HEK293 (cell line): ENCODE measurements around the gene CA9.

Experiments used
- CTCF ChIA-PET: fragments of 350-600 bp; formaldehyde crosslinking; extraction: SDS; loops from one replicate; lab custom pipeline; 2021; ENCODE audit warnings: antibody characterized with exemption; lab: Yijun Ruan, JAX
- POLR2A ChIA-PET: fragments of 300-600 bp; formaldehyde crosslinking; extraction: SDS; loops from one replicate; lab custom pipeline; 2020; ENCODE audit warnings: antibody characterized with exemption, inconsistent platforms; lab: Yijun Ruan, JAX
- H3K27ac ChIP-seq: fragments of 200-500 bp; sonication (Bioruptor generic); 2 replicates; pipeline ENCODE4 v1.5.1; 2014; ENCODE audit warnings: low read depth, low read length, control low read depth, inconsistent platforms; ENCODE audit errors: extremely low read depth
- H3K36me3 ChIP-seq, 2 experiments: fragments of 200-500 bp in 1 of 2; sonication (Bioruptor generic) in 1 of 2; 1 replicate in 1 of 2; 2 replicates in 1 of 2; pipeline ENCODE4 v1.5.1; 2014 to 2017; ENCODE audit warnings: inconsistent platforms in 2 of 2, low read length in 2 of 2; ENCODE audit not compliant: control insufficient read depth in 2 of 2, insufficient read depth in 1 of 2
- H3K4me1 ChIP-seq: fragments of 200-500 bp; sonication (Bioruptor generic); 2 replicates; pipeline ENCODE4 v1.5.1; 2014; ENCODE audit warnings: mild to moderate bottlenecking, low read length, inconsistent platforms; ENCODE audit not compliant: control insufficient read depth, insufficient read depth
- H3K4me3 ChIP-seq: 2 replicates; pipeline ENCODE4 v1.5.1; 2011; ENCODE audit warnings: low read depth, mild to moderate bottlenecking, control low read depth, low read length, moderate library complexity
- H3K9me3 ChIP-seq: fragments of 200-500 bp; sonication (Bioruptor generic); 2 replicates; pipeline ENCODE4 v1.5.1; 2014; ENCODE audit warnings: low read depth, low read length, inconsistent platforms; ENCODE audit not compliant: control insufficient read depth, insufficient read depth
- AEBP2 ChIP-seq: fragments of 450-650 bp; formaldehyde crosslinking; IDR thresholded peaks from 2 replicates; pipeline ENCODE4 v1.5.1; 2016; ENCODE audit warnings: missing biosample characterization, missing genetic modification characterization, borderline replicate concordance
- OVOL3 ChIP-seq: fragments of 450-650 bp; formaldehyde crosslinking; IDR thresholded peaks from 2 replicates; pipeline ENCODE4 v1.5.1; 2016; ENCODE audit warnings: missing biosample characterization, missing genetic modification characterization
- PATZ1 ChIP-seq: fragments of 450-650 bp; formaldehyde crosslinking; IDR thresholded peaks from 2 replicates; pipeline ENCODE4 v1.5.1; 2016; ENCODE audit warnings: missing biosample characterization, missing genetic modification characterization
- REST ChIP-seq: fragments of 450-650 bp; formaldehyde crosslinking; IDR thresholded peaks from 2 replicates; pipeline ENCODE4 v1.5.1; 2016; ENCODE audit warnings: missing biosample characterization, missing genetic modification characterization
- SCRT2 ChIP-seq: fragments of 450-650 bp; formaldehyde crosslinking; IDR thresholded peaks from 2 replicates; pipeline ENCODE4 v1.5.1; 2016; ENCODE audit warnings: missing biosample characterization, missing genetic modification characterization
- ZNF169 ChIP-seq: fragments of 450-650 bp; formaldehyde crosslinking; IDR thresholded peaks from 2 replicates; pipeline ENCODE4 v1.5.1; 2016; ENCODE audit warnings: missing biosample characterization, missing genetic modification characterization
- ZNF24 ChIP-seq: fragments of 450-650 bp; formaldehyde crosslinking; IDR thresholded peaks from 2 replicates; pipeline ENCODE4 v1.5.1; 2016; ENCODE audit warnings: missing biosample characterization, missing genetic modification characterization
- ZNF248 ChIP-seq: fragments of 450-650 bp; formaldehyde crosslinking; IDR thresholded peaks from 2 replicates; pipeline ENCODE4 v1.5.1; 2017; ENCODE audit warnings: missing biosample characterization, missing genetic modification characterization
- ZNF26 ChIP-seq: fragments of 450-650 bp; formaldehyde crosslinking; IDR thresholded peaks from 2 replicates; pipeline ENCODE4 v1.5.1; 2016; ENCODE audit warnings: missing biosample characterization, missing genetic modification characterization
- ZNF280C ChIP-seq: fragments of 450-650 bp; formaldehyde crosslinking; IDR thresholded peaks from 2 replicates; pipeline ENCODE4 v1.5.1; 2016; ENCODE audit warnings: missing biosample characterization, missing genetic modification characterization
- ZNF280D ChIP-seq: fragments of 450-650 bp; formaldehyde crosslinking; IDR thresholded peaks from 2 replicates; pipeline ENCODE4 v1.5.1; 2016; ENCODE audit warnings: missing biosample characterization, missing genetic modification characterization
- ZNF324 ChIP-seq: fragments of 450-650 bp; formaldehyde crosslinking; IDR thresholded peaks from 2 replicates; pipeline ENCODE4 v1.5.1; 2016; ENCODE audit warnings: missing biosample characterization, missing genetic modification characterization
- ZNF341 ChIP-seq: fragments of 450-650 bp; formaldehyde crosslinking; IDR thresholded peaks from 2 replicates; pipeline ENCODE4; 2016; ENCODE audit warnings: low read depth, missing biosample characterization, missing genetic modification characterization
- ZNF394 ChIP-seq: fragments of 450-650 bp; formaldehyde crosslinking; IDR thresholded peaks from 2 replicates; pipeline ENCODE4 v1.5.1; 2016; ENCODE audit warnings: missing biosample characterization, missing genetic modification characterization, mild to moderate bottlenecking, moderate library complexity, borderline replicate concordance
- ZNF398 ChIP-seq: fragments of 450-650 bp; formaldehyde crosslinking; IDR thresholded peaks from 2 replicates; pipeline ENCODE4 v1.5.1; 2017; ENCODE audit warnings: missing biosample characterization, missing genetic modification characterization
- ZNF610 ChIP-seq: fragments of 450-650 bp; formaldehyde crosslinking; IDR thresholded peaks from 2 replicates; pipeline ENCODE4 v1.5.1; 2016; ENCODE audit warnings: missing biosample characterization, missing genetic modification characterization, borderline replicate concordance
- ZNF626 ChIP-seq: fragments of 450-650 bp; sonication (Bioruptor Pico); formaldehyde crosslinking; IDR thresholded peaks from 2 replicates; pipeline ENCODE4 v1.5.1; 2018; ENCODE audit warnings: missing biosample characterization, missing genetic modification characterization, inconsistent platforms
- ZNF645 ChIP-seq: fragments of 450-650 bp; formaldehyde crosslinking; IDR thresholded peaks from 2 replicates; pipeline ENCODE4; 2016; ENCODE audit warnings: missing biosample characterization, missing genetic modification characterization
- ZNF677 ChIP-seq: fragments of 450-650 bp; IDR thresholded peaks from 2 replicates; pipeline ENCODE4 v1.5.0; 2018; ENCODE audit warnings: missing biosample characterization, mild to moderate bottlenecking, missing genetic modification characterization, moderate library complexity

The CA9 gene

GRCh38 chr9:35719546-35719945 lies 45.8 kb downstream of the CA9 start:
- peaks cover 14 to 99% of the 10 kb centered on the region in 2 experiments for H3K36me3 ChIP-seq
- CTCF ChIA-PET, result interaction anchor here (0.7 kb wide), 1 partner anchor 23 kb away, joined by 3 read pairs; no protein-coding TSS in a partner anchor
- H3K27ac ChIP-seq, result no peak overlapping the region
- POLR2A ChIA-PET, result interaction anchor here (4.0 kb wide), 1 partner anchor 12 kb away, joined by 21 read pairs; the partner anchor contains the start of genes CREB3 and TLN1
- H3K4me1 ChIP-seq, result no peaks in the 10 kb centered on the region
- no peak overlapping the region for H3K4me3 ChIP-seq
- TF ChIP-seq ZNF610 (tag by site-specific recombination), result no peak
- TF ChIP-seq ZNF280C, result no peak
- TF ChIP-seq ZNF677 (tag by site-specific recombination), result no peak
- no peak for TF ChIP-seq ZNF24
- TF ChIP-seq ZNF324 (tag by site-specific recombination), result no peak
- no peak for TF ChIP-seq ZNF26 (tag by site-specific recombination)
- no peak for TF ChIP-seq ZNF341
- TF ChIP-seq ZNF169 (tag by site-specific recombination), result no peak
- no peak for TF ChIP-seq ZNF280D (tag by site-specific recombination)
- TF ChIP-seq ZNF394 (tag by site-specific recombination), result no peak
- no peak for TF ChIP-seq AEBP2
- TF ChIP-seq ZNF626 (tag by site-specific recombination), result no peak
- no peak for TF ChIP-seq ZNF398
- no peak for TF ChIP-seq REST (tag by site-specific recombination)
- TF ChIP-seq ZNF645, result no peak
- TF ChIP-seq OVOL3 (tag by site-specific recombination), result no peak
- TF ChIP-seq ZNF248 (tag by site-specific recombination), result no peak
- TF ChIP-seq PATZ1 (tag by site-specific recombination), result no peak
- TF ChIP-seq SCRT2 (tag by site-specific recombination), result no peak
- TF ChIP-seq, all 188 proteins: peak for 0
- H3K9me3 ChIP-seq, result no peaks in the 10 kb centered on the region
